GM12872 (cell line): ENCODE measurements around the gene FAM20C.

Experiments
- CTCF ChIP-seq: IDR thresholded peaks from 3 replicates; pipeline ENCODE4 v1.5.1; 2011; ENCODE audit warnings: low read depth, mild to moderate bottlenecking, low read length, moderate library complexity; ENCODE audit not compliant: insufficient read depth

Gene FAM20C

GRCh38 chr7:218896-219580 lies 26.7 kb downstream of the FAM20C start:
- TF ChIP-seq CTCF: no peak

GRCh38 chr7:219581-220150 lies 27.3 kb downstream of the FAM20C start:
- no peak for TF ChIP-seq CTCF

- no peak for TF ChIP-seq CTCF
Observed at GRCh38 chr7:220151-220841, 27.9 kb downstream of the FAM20C start.

- TF ChIP-seq CTCF: no peak
Observed at GRCh38 chr7:221978-222715, 29.8 kb downstream of the FAM20C start.

- TF ChIP-seq CTCF: no peak
Observed at GRCh38 chr7:222716-223041, 30.3 kb downstream of the FAM20C start.

- TF ChIP-seq CTCF: no peak
Observed at GRCh38 chr7:223118-223800, 30.9 kb downstream of the FAM20C start.

GRCh38 chr7:223861-224260 lies 31.5 kb downstream of the FAM20C start:
- TF ChIP-seq CTCF: no peak
